Activated T-cell treated with anti-CD3 and anti-CD28 coated beads, Interleukin-2, amount 50 U/mL, for 72 hours (primary cell): Measurements from ENCODE around the gene GRIK4. TPM values are rescaled to one million over a fixed set of nuclear protein-coding genes. Genes with fewer than 3 reads are reported as not detected.

Experiments
- ATAC-seq, 2 donors: fragments of 150-1000 bp; cut with Tn5 transposase; replicated peaks in 1 of 2; 2 replicates each; pipeline ENCODE4 v1.10.0; 2021; ENCODE audit warnings: moderate library complexity in 2 of 2, mild to moderate bottlenecking in 1 of 2
- DNase-seq, 2 donors: peaks; one replicate each; pipeline ENCODE4 v3.0.0; 2021 to 2022; ENCODE audit warnings: mixed read lengths in 1 of 2
- H3K27ac Mint-ChIP-seq: one replicate; pipeline ENCODE4 v1.8.0; 2022; ENCODE audit warnings: mild to moderate bottlenecking, moderate library complexity, mixed read lengths
- H3K27me3 Mint-ChIP-seq: one replicate; pipeline ENCODE4 v1.8.0; 2022; ENCODE audit warnings: low read depth, mixed read lengths
- H3K36me3 Mint-ChIP-seq, 2 donors: one replicate each; pipeline ENCODE4 v1.8.0; 2022; ENCODE audit warnings: mixed read lengths in 2 of 2, mild to moderate bottlenecking in 1 of 2; ENCODE audit not compliant: insufficient read depth in 2 of 2
- H3K4me1 Mint-ChIP-seq: one replicate; pipeline ENCODE4 v1.8.0; 2022; ENCODE audit warnings: low read depth, mixed read lengths
- H3K4me3 Mint-ChIP-seq, 2 donors: one replicate each; pipeline ENCODE4 v1.8.0; 2022; ENCODE audit warnings: mild to moderate bottlenecking in 2 of 2, mixed read lengths in 2 of 2, moderate library complexity in 2 of 2
- H3K9me3 Mint-ChIP-seq, 2 donors: one replicate each; pipeline ENCODE4 v1.8.0; 2022; ENCODE audit warnings: mixed read lengths in 2 of 2
- total RNA-seq, 2 donors: library from RNA; stranded (reverse); gene quantifications; one replicate each; pipeline ENCODE4 v1.2.3, GENCODE V29; 2022

The GRIK4 gene
- total RNA-seq, 2 donors from 2014 or later, result 0.12 TPM; not detected in 1

DNA sequence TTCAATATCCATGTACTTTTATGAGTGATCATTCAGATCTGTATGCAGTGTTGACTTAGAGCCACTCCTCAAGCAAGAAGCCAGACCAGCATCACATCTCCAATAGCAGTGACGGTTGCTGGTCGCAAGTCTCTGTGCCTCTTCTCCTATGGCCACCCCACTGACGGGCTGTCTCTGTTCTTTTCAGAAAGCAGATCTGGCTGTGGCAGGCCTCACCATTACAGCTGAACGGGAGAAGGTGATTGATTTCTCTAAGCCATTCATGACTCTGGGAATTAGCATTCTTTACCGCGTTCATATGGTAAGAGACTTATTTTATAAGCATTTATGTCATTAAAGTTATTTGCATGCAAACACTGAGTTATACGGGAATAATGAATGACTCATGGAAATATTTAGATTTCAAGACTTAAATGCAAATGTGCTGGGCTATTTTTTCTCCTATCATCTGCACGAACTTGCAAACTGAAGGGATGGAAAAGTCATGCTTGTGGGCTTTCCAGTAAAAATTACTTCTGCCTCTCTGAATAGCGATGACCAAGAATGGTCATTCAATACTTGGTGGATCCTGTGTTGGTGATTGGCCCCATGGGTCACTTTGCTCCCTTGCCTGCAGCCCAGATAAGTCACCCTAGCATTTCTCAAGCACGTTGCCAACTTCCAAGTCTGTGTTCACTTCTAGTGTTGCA is 428.8 kb downstream of the GRIK4 start:
- Mint-ChIP-seq H3K27me3 (peaks cover 40% of the 10 kb centered on the region), H3K4me3 (no peak overlapping the region), H3K9me3 (peaks cover 8 to 9% of the 10 kb centered on the region in 2 donors), H3K36me3 (peaks cover 7 to 8% of the 10 kb centered on the region in 2 donors), H3K4me1 (no peaks in the 10 kb centered on the region), H3K27ac (no peak overlapping the region)
- no peak for DNase-seq
- ATAC-seq, result no peak

DNA sequence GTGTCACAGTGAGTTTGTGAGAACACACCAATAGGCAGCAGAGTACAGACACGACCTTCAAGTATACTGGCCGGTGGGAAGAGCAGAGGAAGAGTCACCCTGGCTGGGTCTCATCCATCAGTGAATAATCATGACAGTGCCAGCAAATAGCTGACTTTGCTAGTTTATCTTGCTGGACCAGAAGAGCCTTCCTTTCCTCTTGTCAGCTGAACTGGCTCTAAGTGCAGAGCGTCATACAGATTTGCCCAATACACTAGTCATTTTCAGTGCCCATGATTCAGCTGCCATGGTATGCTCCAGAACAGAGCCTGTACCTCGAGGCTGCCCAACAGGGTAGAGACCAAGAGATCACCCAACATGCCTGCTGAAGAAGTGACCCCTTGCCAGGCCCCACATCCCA is 429.5 kb downstream of the GRIK4 start:
- Mint-ChIP-seq H3K4me3 (no peak overlapping the region), H3K27ac (no peak overlapping the region), H3K9me3 (peaks cover 8 to 9% of the 10 kb centered on the region in 2 donors), H3K36me3 (peaks cover 7 to 11% of the 10 kb centered on the region in 2 donors), H3K27me3 (peaks cover 40% of the 10 kb centered on the region), H3K4me1 (no peaks in the 10 kb centered on the region)
- DNase-seq (no peak), ATAC-seq (no peak)

DNA sequence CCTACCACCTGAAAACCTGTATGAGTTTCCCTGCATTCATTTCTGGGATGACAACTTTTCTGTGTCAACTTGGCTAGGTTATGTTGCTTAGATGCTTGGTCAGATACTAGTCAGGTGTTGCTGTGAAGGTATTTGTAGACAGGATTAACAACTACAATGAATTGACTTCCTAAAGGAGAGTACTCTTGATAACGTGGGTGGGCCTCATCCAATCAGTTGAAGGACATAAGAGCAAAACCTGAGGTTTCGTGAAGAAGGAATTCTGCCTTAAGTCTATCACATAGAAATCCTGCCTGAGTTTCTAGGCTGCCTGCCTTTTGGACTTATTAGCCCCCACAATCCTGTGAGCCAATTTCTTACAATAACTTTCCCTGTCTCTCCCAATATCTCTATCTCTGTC is 431.2 kb downstream of the GRIK4 start:
- Mint-ChIP-seq H3K9me3 (peaks cover 8 to 9% of the 10 kb centered on the region in 2 donors), H3K4me1 (no peaks in the 10 kb centered on the region), H3K27ac (no peak overlapping the region), H3K4me3 (no peak overlapping the region), H3K36me3 (peaks cover 7 to 11% of the 10 kb centered on the region in 2 donors), H3K27me3 (peaks cover 37% of the 10 kb centered on the region)
- DNase-seq (no peak), ATAC-seq (no peak)

DNA sequence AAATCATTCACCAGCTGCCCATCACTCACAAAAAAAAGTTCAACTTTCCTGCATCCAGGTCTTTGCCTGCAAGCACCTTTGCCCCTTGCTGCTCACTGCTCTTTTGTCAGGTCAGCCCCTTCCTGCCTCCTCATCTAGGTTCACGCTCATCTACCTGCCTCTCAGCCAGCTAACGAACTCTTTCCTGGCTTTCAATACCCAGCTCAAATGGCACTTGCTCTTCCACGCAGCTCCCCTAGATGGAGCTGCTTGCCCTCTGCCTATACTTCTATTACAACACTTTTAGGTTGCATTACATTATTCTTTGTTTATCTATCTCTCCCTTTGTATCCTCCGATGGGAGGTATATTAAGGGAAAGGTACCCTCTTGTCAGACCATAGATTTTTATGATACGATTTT is 433.5 kb downstream of the GRIK4 start:
- H3K9me3 Mint-ChIP-seq, result peaks cover 8 to 9% of the 10 kb centered on the region in 2 donors
- H3K36me3 Mint-ChIP-seq, result peaks cover 7 to 11% of the 10 kb centered on the region in 2 donors
- no peak for DNase-seq
- H3K4me1 Mint-ChIP-seq, result no peaks in the 10 kb centered on the region
- no peak overlapping the region for H3K27ac Mint-ChIP-seq
- H3K4me3 Mint-ChIP-seq, result no peak overlapping the region
- no peak for ATAC-seq
- H3K27me3 Mint-ChIP-seq, result peaks cover 31% of the 10 kb centered on the region

DNA sequence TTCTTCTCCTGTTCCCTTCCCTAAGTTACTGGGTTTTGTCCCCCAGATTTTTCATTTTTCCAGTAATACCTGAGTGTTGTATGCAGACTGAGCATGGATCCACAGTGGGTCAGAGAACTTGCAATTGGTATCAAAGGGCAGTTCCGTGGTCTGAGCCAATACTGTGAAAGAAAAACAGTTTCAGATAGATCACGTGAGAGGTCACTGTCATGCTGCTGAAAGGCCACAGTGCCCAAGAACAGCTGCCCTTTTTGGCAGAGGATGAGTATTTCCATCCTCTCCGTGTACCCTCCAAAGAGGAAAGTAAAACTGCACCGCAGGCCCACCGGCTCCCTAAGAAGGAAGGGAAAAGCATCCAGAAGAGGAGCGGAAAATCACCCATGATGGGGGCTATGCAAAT is 439.3 kb downstream of the GRIK4 start:
- Mint-ChIP-seq H3K27me3 (peaks cover 22% of the 10 kb centered on the region), H3K4me1 (peaks cover 7% of the 10 kb centered on the region), H3K4me3 (no peak overlapping the region), H3K36me3 (no peaks in the 10 kb centered on the region), H3K27ac (no peak overlapping the region), H3K9me3 (no peaks in the 10 kb centered on the region)
- ATAC-seq (no peak), DNase-seq (no peak)

DNA sequence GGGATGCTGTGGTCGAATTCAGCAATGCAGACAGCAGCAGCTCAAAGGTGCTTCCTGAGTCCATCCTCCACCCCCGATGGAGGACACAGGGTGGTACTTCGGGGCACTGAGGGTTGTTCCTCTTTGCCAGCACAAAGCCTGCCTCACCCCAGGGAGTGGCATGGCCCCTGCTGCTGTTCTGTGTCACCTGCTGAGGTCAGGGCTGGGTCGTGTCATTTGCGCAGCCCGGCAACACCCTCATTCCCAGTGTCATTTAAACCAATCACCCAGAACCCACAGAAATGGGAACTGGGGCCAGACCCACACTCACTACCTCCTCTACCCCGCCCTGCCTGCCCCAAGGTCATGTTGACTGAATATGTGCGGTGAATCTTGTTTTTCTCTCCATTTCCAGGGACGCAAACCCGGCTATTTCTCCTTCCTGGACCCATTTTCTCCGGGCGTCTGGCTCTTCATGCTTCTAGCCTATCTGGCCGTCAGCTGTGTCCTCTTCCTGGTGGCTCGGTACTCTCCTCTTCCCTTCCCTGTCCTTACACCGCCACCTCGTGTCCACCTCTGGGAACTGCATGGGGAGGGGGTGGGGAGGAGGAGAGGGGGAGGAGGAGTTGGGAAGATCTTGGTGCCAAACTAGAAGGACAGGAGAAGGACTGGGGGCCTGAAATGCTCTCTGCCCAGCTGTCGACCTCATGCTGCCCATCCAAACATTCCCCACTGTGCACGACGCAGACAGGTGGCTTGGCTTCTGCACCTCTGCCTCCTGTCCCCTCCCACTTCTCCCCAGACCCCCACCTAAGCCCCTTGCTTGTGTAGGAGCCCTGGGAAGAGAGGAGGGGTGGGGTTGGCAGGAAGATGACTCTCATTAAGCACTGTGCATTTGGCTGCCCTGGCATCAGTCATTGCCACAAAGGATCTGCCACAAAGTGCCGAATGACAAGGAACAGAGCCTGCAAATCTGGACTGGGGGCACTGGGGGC is 441.2 kb downstream of the GRIK4 start:
- Mint-ChIP-seq H3K36me3 (no peaks in the 10 kb centered on the region), H3K27ac (no peak overlapping the region), H3K27me3 (peaks cover 22% of the 10 kb centered on the region), H3K4me1 (peaks cover 18% of the 10 kb centered on the region), H3K9me3 (no peaks in the 10 kb centered on the region), H3K4me3 (peak overlapping the region; percentile 42 to 71)
- DNase-seq (peak; percentile 72 to 77), ATAC-seq (peak; percentile 74 to 84)

DNA sequence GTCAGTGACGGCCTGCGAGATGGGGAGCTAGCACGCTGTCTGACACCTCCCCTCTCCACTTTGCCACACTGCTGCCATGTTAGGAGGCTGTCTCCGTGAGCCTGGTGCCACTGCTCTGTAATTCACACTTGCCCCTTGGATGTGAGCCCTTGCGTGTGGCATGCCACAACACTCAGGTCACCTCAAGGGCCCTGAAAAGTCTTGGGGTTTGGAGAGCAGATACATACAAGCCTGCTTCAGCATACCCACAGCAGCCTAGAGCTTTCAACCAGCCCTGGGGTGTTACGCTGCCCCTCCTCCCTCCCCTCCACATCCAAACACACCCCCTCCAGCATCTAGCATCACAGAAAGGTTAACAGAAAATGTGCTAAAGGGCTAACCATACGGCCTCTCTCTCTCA is 442.8 kb downstream of the GRIK4 start:
- Mint-ChIP-seq H3K27ac (no peak overlapping the region), H3K4me1 (peaks cover 18% of the 10 kb centered on the region), H3K4me3 (no peak overlapping the region), H3K36me3 (no peaks in the 10 kb centered on the region), H3K27me3 (peaks cover 17% of the 10 kb centered on the region), H3K9me3 (no peaks in the 10 kb centered on the region)
- no peak for ATAC-seq
- DNase-seq, result no peak

DNA sequence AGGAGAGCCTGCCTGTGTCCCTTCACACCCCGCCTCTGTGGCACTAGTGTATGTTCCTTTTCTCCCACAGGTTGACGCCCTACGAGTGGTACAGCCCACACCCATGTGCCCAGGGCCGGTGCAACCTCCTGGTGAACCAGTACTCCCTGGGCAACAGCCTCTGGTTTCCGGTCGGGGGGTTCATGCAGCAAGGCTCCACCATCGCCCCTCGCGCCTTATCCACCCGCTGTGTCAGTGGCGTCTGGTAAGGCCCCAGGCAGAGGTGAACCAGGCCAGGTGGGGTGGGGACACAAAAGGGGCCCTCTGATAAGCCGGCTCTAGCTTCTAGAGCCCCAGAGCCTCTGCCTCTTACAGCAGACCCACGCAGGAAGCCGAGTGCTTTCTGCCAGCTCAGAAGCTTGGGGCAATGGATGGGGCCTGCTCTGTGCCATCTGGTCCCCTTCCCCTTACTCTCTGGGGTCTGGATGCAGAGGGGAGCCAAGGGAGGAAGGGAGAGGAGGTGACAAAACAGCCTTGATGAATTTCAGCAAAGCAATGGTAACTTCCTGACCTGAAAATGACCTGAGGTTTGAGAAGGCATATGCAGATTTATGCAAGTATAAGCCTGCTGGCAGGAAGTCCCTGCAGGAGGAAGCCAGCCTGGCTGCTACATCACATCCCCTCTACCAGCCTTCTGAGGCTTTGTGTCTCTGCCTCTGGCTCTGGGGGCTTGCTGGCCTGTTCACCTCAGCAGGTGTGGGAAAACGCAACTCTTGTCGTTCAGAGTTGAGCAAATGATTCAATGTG is 445.4 kb downstream of the GRIK4 start:
- H3K27me3 Mint-ChIP-seq, result peaks cover 7% of the 10 kb centered on the region
- no peak overlapping the region for H3K4me3 Mint-ChIP-seq
- ATAC-seq (peak; percentile 36 to 66), DNase-seq (peak in 1 of 2 donors; percentile 8)
- H3K4me1 Mint-ChIP-seq, result peaks cover 18% of the 10 kb centered on the region
- peak overlapping the region; percentile 3 for H3K27ac Mint-ChIP-seq
- no peaks in the 10 kb centered on the region for H3K36me3 Mint-ChIP-seq
- H3K9me3 Mint-ChIP-seq, result no peaks in the 10 kb centered on the region

DNA sequence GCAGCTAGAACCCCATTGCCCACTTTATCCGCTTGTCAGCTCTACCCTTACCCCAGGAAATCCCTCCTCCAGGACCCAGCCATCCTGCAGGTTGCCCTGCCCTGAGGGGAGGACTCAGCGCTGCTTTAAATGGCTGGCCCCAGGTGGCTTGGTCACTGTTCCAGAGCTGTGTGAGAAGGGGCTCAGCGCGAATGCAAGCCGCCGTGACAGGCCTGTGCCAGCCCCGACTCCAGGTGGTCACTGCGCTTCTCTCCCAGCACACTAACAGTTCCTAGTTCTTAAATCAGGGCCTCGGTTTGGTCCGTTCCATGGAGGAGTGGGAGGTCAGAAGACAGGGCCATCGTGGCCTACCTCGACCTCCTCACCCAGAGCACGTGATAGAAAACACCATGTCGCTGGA is 446.6 kb downstream of the GRIK4 start:
- H3K27ac Mint-ChIP-seq, result no peak overlapping the region
- H3K9me3 Mint-ChIP-seq, result no peaks in the 10 kb centered on the region
- peaks cover 11% of the 10 kb centered on the region for H3K4me1 Mint-ChIP-seq
- no peak for ATAC-seq
- H3K27me3 Mint-ChIP-seq, result no peaks in the 10 kb centered on the region
- H3K4me3 Mint-ChIP-seq, result no peak overlapping the region
- DNase-seq, result no peak
- no peaks in the 10 kb centered on the region for H3K36me3 Mint-ChIP-seq

DNA sequence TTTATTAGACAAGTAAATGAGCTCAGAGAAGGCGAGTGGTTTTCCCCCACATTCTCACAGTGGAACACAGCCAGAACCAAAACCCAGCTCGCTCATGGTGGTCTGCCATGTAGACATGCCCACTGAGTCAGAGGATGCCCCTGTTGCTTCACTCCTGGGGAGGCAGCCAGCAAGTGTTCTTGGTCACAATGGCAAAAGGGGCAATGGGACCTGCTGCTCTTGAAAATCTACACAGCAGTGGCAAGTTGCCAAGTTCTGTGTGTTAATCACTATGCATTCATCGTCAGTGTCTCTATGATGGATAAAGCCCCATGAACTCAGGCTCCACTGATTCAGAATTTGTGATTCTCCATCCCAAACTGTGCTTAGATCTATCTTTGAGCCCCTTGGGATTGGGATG is 447.6 kb downstream of the GRIK4 start:
- no peak for ATAC-seq
- peaks cover 11% of the 10 kb centered on the region for H3K4me1 Mint-ChIP-seq

DNA sequence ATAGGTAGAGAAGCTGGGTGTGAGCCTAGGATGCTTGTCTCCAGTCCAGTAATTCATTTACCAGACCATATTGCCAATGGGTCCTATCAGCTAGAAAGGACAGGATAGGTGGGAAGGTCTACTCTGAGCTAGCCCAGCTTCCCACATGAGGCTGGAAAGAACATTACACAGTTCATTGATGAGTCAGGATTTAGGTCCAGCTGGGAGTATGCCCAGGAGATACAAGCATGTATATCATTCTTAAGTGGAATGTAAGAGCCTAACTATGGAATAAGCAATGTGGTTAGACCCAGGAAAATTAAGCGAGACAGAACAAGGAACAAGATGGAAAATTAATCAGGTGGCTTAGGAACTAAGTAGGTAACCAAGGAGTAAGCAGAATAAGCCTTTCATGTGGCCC is 453.3 kb downstream of the GRIK4 start:
- peaks cover 13% of the 10 kb centered on the region for H3K27me3 Mint-ChIP-seq
- no peak overlapping the region for H3K27ac Mint-ChIP-seq
- no peak overlapping the region for H3K4me3 Mint-ChIP-seq
- ATAC-seq (no peak), DNase-seq (no peak)
- no peaks in the 10 kb centered on the region for H3K36me3 Mint-ChIP-seq
- no peaks in the 10 kb centered on the region for H3K4me1 Mint-ChIP-seq
- no peaks in the 10 kb centered on the region for H3K9me3 Mint-ChIP-seq

More for the DNA sequence above, 447.6 kb downstream of the GRIK4 start:
- H3K4me3 Mint-ChIP-seq, result no peak overlapping the region
- DNase-seq, result no peak
- H3K27me3 Mint-ChIP-seq, result no peaks in the 10 kb centered on the region
- H3K36me3 Mint-ChIP-seq, result no peaks in the 10 kb centered on the region
- no peak overlapping the region for H3K27ac Mint-ChIP-seq
- H3K9me3 Mint-ChIP-seq, result no peaks in the 10 kb centered on the region

DNA sequence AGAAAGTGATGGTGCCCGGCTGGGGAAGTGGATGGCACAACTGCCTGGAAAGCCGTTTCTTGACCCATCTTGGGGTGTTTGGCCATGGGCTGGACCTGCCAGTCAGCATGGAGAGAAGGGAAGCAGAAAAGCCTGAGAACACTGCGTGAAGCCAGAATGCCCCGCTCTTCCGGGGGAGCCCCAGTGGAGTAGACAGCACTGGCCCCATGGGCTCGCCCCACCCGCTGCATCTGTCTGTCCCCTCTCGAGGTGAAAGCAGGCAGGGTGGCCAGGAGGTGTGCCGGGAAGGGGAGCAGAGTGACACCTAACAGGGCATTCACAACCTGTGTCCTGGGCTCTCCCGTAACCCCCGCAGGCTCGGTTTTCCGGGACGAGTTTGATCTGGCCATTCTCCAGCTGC is 455.3 kb downstream of the GRIK4 start:
- H3K27ac Mint-ChIP-seq, result no peak overlapping the region
- H3K4me3 Mint-ChIP-seq, result no peak overlapping the region
- H3K4me1 Mint-ChIP-seq, result no peaks in the 10 kb centered on the region
- ATAC-seq (no peak), DNase-seq (no peak)
- H3K27me3 Mint-ChIP-seq, result peaks cover 33% of the 10 kb centered on the region
- no peaks in the 10 kb centered on the region for H3K9me3 Mint-ChIP-seq
- H3K36me3 Mint-ChIP-seq, result no peaks in the 10 kb centered on the region

DNA sequence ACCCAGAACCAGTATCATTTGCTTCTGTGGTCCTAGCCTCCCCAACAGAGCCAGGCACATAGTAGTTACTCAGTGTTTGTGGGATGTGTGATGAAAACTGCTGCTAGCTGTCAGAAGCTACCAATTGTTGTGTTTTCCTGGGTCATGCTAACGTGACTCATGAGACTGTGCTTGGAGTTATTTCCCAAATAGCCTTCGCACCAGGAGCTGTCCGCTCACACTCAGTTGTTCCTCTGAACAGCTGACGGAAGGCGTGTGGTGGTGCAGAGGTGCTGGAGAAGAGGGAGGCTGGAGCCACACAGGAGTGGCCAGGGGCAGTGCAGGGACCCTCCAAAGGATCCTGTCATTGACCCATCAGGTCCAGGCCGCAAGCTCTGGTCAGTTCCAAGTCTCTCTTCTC is 458.4 kb downstream of the GRIK4 start:
- Mint-ChIP-seq H3K4me1 (no peaks in the 10 kb centered on the region), H3K36me3 (no peaks in the 10 kb centered on the region), H3K9me3 (no peaks in the 10 kb centered on the region), H3K4me3 (no peak overlapping the region), H3K27me3 (peaks cover 50% of the 10 kb centered on the region), H3K27ac (no peak overlapping the region)
- no peak for DNase-seq
- ATAC-seq, result no peak
